DND-41 (cell line): ENCODE data around the gene EXD3.

ENCODE experiments used
- EZH2 ChIP-seq: IDR thresholded peaks from 3 replicates; pipeline ENCODE4 v1.6.1; 2012; ENCODE audit warnings: borderline replicate concordance, low read depth, mild to moderate bottlenecking, moderate library complexity, low read length, inconsistent platforms; ENCODE audit not compliant: severe bottlenecking
- TF ChIP-seq, protein P1 (sequence below): IDR thresholded peaks from 2 replicates; pipeline ENCODE4 v1.5.1; 2012; ENCODE audit warnings: borderline replicate concordance, low read length, moderate library complexity, mild to moderate bottlenecking; ENCODE audit not compliant: poor library complexity, severe bottlenecking; ENCODE audit errors: extremely low read depth

DNA sequence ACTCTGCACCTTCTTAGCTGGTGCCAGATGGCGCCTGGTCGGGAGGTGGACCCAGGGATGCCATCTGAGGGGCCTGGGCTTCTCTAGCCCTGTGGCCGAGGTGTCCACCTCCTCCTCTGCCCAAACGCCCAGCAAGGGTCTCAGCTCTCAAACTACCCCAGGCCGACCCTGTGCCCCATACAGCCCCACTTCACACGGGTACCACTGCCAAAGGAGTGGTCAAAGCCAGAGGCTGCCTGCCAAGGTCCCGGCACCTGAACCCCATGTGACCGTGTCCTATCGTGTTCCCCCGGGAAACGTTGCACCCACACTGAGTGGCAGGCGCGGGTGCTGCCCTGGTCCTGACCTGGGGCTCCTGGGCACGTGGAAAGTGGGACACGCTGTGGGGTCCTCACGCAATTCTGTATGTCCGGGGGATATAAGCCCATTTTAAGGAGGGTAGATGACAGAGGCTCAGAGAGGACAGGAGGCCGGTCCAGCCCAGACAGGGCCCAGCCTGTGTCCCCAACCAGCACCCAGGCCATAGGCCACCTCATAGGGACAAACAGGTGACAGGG lies 16.3 kb upstream of the EXD3 start:
- TF ChIP-seq EZH2 = no peak
- TF ChIP-seq, protein P1, sequence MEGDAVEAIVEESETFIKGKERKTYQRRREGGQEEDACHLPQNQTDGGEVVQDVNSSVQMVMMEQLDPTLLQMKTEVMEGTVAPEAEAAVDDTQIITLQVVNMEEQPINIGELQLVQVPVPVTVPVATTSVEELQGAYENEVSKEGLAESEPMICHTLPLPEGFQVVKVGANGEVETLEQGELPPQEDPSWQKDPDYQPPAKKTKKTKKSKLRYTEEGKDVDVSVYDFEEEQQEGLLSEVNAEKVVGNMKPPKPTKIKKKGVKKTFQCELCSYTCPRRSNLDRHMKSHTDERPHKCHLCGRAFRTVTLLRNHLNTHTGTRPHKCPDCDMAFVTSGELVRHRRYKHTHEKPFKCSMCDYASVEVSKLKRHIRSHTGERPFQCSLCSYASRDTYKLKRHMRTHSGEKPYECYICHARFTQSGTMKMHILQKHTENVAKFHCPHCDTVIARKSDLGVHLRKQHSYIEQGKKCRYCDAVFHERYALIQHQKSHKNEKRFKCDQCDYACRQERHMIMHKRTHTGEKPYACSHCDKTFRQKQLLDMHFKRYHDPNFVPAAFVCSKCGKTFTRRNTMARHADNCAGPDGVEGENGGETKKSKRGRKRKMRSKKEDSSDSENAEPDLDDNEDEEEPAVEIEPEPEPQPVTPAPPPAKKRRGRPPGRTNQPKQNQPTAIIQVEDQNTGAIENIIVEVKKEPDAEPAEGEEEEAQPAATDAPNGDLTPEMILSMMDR = no peak
